NT2/D1 (cell line): ENCODE data around the gene CLCNKB.
"Not testable (repeated sequence)": the region's sequence is repeated elsewhere in the genome, so short reads cannot be mapped to it uniquely, and the experiment has no call there.

ENCODE experiments used
- DNase-seq: peaks from one replicate; pipeline ENCODE4 v3.0.0-alpha.2; 2011; ENCODE audit warnings: low read depth, low spot score
- H3K27me3 ChIP-seq: 2 replicates; pipeline ENCODE4 v1.6.0; 2011; ENCODE audit warnings: mild to moderate bottlenecking; ENCODE audit not compliant: insufficient read length, insufficient read depth
- H3K36me3 ChIP-seq: 2 replicates; pipeline ENCODE4 v1.6.1; 2011; ENCODE audit warnings: mild to moderate bottlenecking, low read length, mixed read lengths; ENCODE audit not compliant: insufficient read depth, insufficient read length
- H3K4me1 ChIP-seq: 2 replicates; pipeline ENCODE4 v1.5.1; 2011; ENCODE audit not compliant: insufficient read depth, insufficient read length
- H3K4me3 ChIP-seq: 2 replicates; pipeline ENCODE4 v1.5.1; 2011; ENCODE audit warnings: low read depth; ENCODE audit not compliant: insufficient read length
- H3K9ac ChIP-seq: 2 replicates; pipeline ENCODE4 v1.6.0; 2011; ENCODE audit warnings: low read depth; ENCODE audit not compliant: insufficient read length
- H3K9me3 ChIP-seq: 2 replicates; pipeline ENCODE4 v1.5.1; 2011; ENCODE audit warnings: mild to moderate bottlenecking, low read length; ENCODE audit not compliant: insufficient read depth
- SUZ12 ChIP-seq: IDR thresholded peaks from 2 replicates; pipeline ENCODE4 v1.6.1; 2011; ENCODE audit not compliant: insufficient read length, insufficient read depth; ENCODE audit errors: extremely low read depth
- YY1 ChIP-seq: IDR thresholded peaks from 2 replicates; pipeline ENCODE4 v1.6.1; 2011; ENCODE audit not compliant: insufficient read length, insufficient read depth
- ZNF274 ChIP-seq: IDR thresholded peaks from 2 replicates; pipeline ENCODE4 v1.6.1; 2011; ENCODE audit warnings: mild to moderate bottlenecking, low read depth, low read length

The CLCNKB gene

DNA sequence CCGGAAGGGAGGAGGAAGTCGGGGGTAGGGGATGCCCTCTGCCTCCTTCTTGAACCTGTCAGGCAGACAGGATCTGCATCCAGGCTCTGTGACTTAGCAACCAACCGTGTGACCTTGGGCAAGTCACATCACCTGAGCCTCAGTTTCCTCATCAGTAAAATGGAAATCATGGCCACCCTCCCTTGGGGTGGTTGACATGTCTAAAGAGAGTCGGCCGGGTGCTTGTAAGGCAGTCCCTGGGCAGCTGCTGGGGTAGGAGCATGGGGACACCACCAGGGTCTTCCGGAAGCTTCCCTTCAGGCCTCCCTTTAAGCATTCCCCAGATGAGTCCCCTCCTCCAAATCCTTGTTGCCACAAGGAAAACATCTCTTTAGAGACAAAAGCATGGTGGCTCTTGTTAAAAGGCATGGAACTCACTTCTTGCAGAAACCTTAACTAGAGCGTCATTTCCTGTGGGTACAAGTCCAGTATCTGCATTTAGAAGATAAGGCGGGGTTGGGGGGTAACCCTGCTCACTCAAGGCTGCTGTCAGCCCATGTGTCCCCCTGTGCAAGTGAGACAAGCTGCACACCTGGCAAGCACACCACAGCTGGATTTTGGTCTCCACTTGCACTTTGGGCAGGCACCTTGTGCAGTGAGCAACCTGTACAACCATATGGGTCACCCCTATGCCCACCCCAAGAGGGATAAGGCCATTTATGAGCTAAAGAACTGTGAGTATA, 10.4 kb downstream of the CLCNKB start:
- DNase-seq, result no peak
- no peaks in the 10 kb centered on the region for H3K27me3 ChIP-seq
- TF ChIP-seq SUZ12, result no peak
- TF ChIP-seq ZNF274, result no peak
- TF ChIP-seq YY1, result no peak
- H3K4me1 ChIP-seq, result peaks cover 3% of the 10 kb centered on the region
- no peaks in the 10 kb centered on the region for H3K36me3 ChIP-seq
- no peak overlapping the region for H3K4me3 ChIP-seq
- H3K9ac ChIP-seq, result no peak overlapping the region
- no peaks in the 10 kb centered on the region for H3K9me3 ChIP-seq

- DNase-seq, result no peak
- no peaks in the 10 kb centered on the region for H3K27me3 ChIP-seq
- no peak overlapping the region for H3K9ac ChIP-seq
- H3K4me1 ChIP-seq, result peaks cover 3% of the 10 kb centered on the region
- H3K36me3 ChIP-seq, result no peaks in the 10 kb centered on the region
- H3K9me3 ChIP-seq, result no peaks in the 10 kb centered on the region
- no peak overlapping the region for H3K4me3 ChIP-seq
- no peak for TF ChIP-seq YY1
- TF ChIP-seq ZNF274, result no peak
Observed at GRCh38 chr1:16054598-16055540, 11.3 kb downstream of the CLCNKB start.

- H3K9ac ChIP-seq, result no peak overlapping the region
- no peaks in the 10 kb centered on the region for H3K27me3 ChIP-seq
- H3K36me3 ChIP-seq, result no peaks in the 10 kb centered on the region
- H3K4me1 ChIP-seq, result peaks cover 3% of the 10 kb centered on the region
- TF ChIP-seq YY1 (no peak), SUZ12 (no peak), ZNF274 (no peak)
- no peaks in the 10 kb centered on the region for H3K9me3 ChIP-seq
- no peak overlapping the region for H3K4me3 ChIP-seq
- DNase-seq, result peak; percentile 80
Observed at GRCh38 chr1:16055613-16056520, 12.3 kb downstream of the CLCNKB start.

DNA sequence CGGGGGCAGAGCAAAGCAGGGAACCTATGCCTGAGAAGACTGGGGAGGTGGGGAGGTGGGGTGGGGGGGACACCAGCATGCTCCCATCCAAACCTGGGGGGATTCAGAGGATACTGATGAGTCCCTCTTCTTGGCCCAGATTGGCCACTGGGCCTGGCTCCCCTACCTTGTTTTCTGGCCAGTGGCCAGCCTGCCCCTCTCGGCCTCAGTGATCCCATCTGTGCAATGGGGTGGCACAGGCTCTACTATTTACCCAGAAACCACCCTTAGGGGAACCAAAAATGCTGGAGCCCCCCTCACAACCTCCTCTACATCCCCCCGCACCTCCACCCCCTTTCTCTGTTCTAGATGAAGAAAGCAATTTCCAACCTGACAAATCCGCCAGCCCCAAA, 12.9 kb downstream of the CLCNKB start:
- H3K4me1 ChIP-seq, H3K36me3 ChIP-seq, H3K27me3 ChIP-seq, H3K9me3 ChIP-seq, H3K9ac ChIP-seq, H3K4me3 ChIP-seq, DNase-seq: not testable (repeated sequence)

- H3K4me1 ChIP-seq, H3K9me3 ChIP-seq, H3K9ac ChIP-seq, H3K36me3 ChIP-seq, H3K27me3 ChIP-seq, H3K4me3 ChIP-seq, DNase-seq: not testable (repeated sequence)
Observed at GRCh38 chr1:16057314-16057915, 13.8 kb downstream of the CLCNKB start.

GRCh38 chr1:16058394-16059120, 15.0 kb downstream of the CLCNKB start:
- H3K27me3 ChIP-seq, H3K36me3 ChIP-seq, H3K9ac ChIP-seq, H3K4me3 ChIP-seq, DNase-seq, H3K9me3 ChIP-seq, H3K4me1 ChIP-seq: not testable (repeated sequence)

- Histone ChIP-seq H3K4me1 (peaks cover 11% of the 10 kb centered on the region), H3K27me3 (no peaks in the 10 kb centered on the region), H3K9ac (no peak overlapping the region), H3K36me3 (no peaks in the 10 kb centered on the region), H3K9me3 (no peaks in the 10 kb centered on the region), H3K4me3 (no peak overlapping the region)
- DNase-seq, result no peak
- TF ChIP-seq ZNF274 (no peak), SUZ12 (no peak), YY1 (no peak)
Observed at GRCh38 chr1:16061266-16061665, 17.7 kb downstream of the CLCNKB start.

DNA sequence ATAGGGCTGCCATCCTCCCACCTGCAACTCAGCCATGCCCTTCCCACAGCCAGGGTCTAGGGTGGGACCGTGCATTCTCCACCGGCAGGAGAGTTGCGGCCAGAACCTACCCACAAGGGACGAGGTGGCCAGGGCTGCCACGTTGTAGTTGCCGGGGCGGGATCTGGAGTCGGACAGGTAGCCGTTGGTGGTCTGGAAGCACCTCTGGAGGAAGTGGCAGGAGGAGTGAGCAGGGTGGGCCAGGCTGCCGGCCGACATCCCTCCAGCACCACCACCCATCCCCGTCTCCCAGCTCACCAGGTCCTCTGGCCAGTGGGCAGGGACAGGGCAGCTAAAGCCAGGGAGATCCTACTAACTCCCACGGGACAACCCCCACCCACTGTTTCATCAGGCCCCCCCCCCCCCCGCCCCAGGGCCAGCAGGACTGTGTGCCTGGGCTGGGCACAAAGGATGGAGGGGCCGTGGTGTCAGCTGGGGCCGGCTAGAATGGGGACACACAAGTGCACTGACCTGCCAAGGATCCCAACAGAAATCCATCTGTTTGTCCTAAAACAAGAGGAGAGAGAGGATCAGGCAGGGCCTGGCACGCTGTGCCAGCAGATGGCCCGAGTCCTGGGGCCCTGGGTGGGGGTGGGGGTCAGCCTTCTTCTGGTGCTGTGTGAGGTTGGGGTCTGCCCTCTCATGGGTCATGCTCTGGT, 18.6 kb downstream of the CLCNKB start:
- not testable (repeated sequence) for H3K4me3 ChIP-seq, H3K9ac ChIP-seq, H3K9me3 ChIP-seq, H3K27me3 ChIP-seq, H3K36me3 ChIP-seq, DNase-seq
- peaks cover 11% of the 10 kb centered on the region for H3K4me1 ChIP-seq

GRCh38 chr1:16062687-16063075, 19.1 kb downstream of the CLCNKB start:
- H3K27me3 ChIP-seq, H3K9ac ChIP-seq, H3K36me3 ChIP-seq, DNase-seq, H3K4me3 ChIP-seq, H3K9me3 ChIP-seq: not testable (repeated sequence)
- H3K4me1 ChIP-seq, result peaks cover 11% of the 10 kb centered on the region
